ENCODE data around the gene OR10H1.
"Not testable (repeated sequence)": the region's sequence is repeated elsewhere in the genome, so short reads cannot be mapped to it uniquely, and the experiment has no call there.

OR10H1 gene

GRCh38 chr19:15815306-15815705, at the start of gene OR10H1:
Gene OR10H1, minus strand, starts transcription at chr19:15815664. Its CDS starts 7,627 bp downstream, at chr19:15808037.
- DNase-seq = no peak

- DNase-seq = no peak
Measured at GRCh38 chr19:15864824-15865223, 49.4 kb upstream of the OR10H1 start.

- no peak for DNase-seq
Measured at GRCh38 chr19:15863272-15863671, 47.8 kb upstream of the OR10H1 start.

GRCh38 chr19:15862444-15862843, 47.0 kb upstream of the OR10H1 start:
- DNase-seq = no peak

- DNase-seq = no peak
Measured at GRCh38 chr19:15860522-15860921, 45.1 kb upstream of the OR10H1 start.

- DNase-seq = no peak
Measured at GRCh38 chr19:15859187-15859586, 43.7 kb upstream of the OR10H1 start.

- no peak for DNase-seq
Measured at GRCh38 chr19:15850385-15850784, 34.9 kb upstream of the OR10H1 start.

- no peak for DNase-seq
Measured at GRCh38 chr19:15846923-15847322, 31.5 kb upstream of the OR10H1 start.

GRCh38 chr19:15843894-15844222, 28.4 kb upstream of the OR10H1 start:
- not testable (repeated sequence) for DNase-seq

- DNase-seq = no peak
Measured at GRCh38 chr19:15843203-15843893, 27.9 kb upstream of the OR10H1 start.

GRCh38 chr19:15841875-15842569, 26.6 kb upstream of the OR10H1 start:
- DNase-seq = no peak

GRCh38 chr19:15840833-15841232, 25.4 kb upstream of the OR10H1 start:
- no peak for DNase-seq

GRCh38 chr19:15839888-15840287, 24.4 kb upstream of the OR10H1 start:
- DNase-seq = not testable (repeated sequence)

GRCh38 chr19:15838351-15838750, 22.9 kb upstream of the OR10H1 start:
- DNase-seq = no peak

- DNase-seq = no peak
Measured at GRCh38 chr19:15837221-15837731, 21.8 kb upstream of the OR10H1 start.

GRCh38 chr19:15836330-15837220, 21.1 kb upstream of the OR10H1 start:
- DNase-seq = no peak

- DNase-seq = not testable (repeated sequence)
Measured at GRCh38 chr19:15835565-15836329, 20.3 kb upstream of the OR10H1 start.

- not testable (repeated sequence) for DNase-seq
Measured at GRCh38 chr19:15834232-15834631, 18.8 kb upstream of the OR10H1 start.

- DNase-seq = no peak
Measured at GRCh38 chr19:15831626-15832025, 16.2 kb upstream of the OR10H1 start.

GRCh38 chr19:15829786-15830185, 14.3 kb upstream of the OR10H1 start:
- no peak for DNase-seq

GRCh38 chr19:15829306-15829698, 13.8 kb upstream of the OR10H1 start:
- DNase-seq = no peak

- DNase-seq = not testable (repeated sequence)
Measured at GRCh38 chr19:15828611-15829305, 13.3 kb upstream of the OR10H1 start.

Measured in NCI-H524 treated with DMSO at 0.1 percent for 48 hours (cell line).